KMS-11 (cell line): Measurements from ENCODE around the gene KLHL25.

Experiments used
- H2AFZ ChIP-seq: fragments of 200-600 bp; sonication (generic); 2 replicates; pipeline ENCODE4 v1.6.1; 2016; ENCODE audit warnings: antibody characterized with exemption, mixed run types, low read depth
- H3K27ac ChIP-seq: fragments of 200-600 bp; sonication (generic); 2 replicates; pipeline ENCODE4 v1.6.1; 2016; ENCODE audit warnings: mild to moderate bottlenecking, mixed run types
- H3K27me3 ChIP-seq: fragments of 200-600 bp; sonication (generic); 2 replicates; pipeline ENCODE4 v1.6.1; 2017; ENCODE audit warnings: mild to moderate bottlenecking, low read depth, mixed run types, moderate library complexity; ENCODE audit not compliant: insufficient read depth
- H3K36me3 ChIP-seq: fragments of 200-600 bp; sonication (generic); 2 replicates; pipeline ENCODE4 v1.6.1; 2017; ENCODE audit warnings: mild to moderate bottlenecking, mixed run types; ENCODE audit not compliant: insufficient read depth
- H3K4me1 ChIP-seq: fragments of 200-600 bp; sonication (generic); 2 replicates; pipeline ENCODE4 v1.6.1; 2016; ENCODE audit warnings: mild to moderate bottlenecking, low read depth, mixed run types; ENCODE audit not compliant: poor library complexity, severe bottlenecking
- H3K4me2 ChIP-seq: fragments of 200-600 bp; sonication (generic); 2 replicates; pipeline ENCODE4 v1.7.0; 2016; ENCODE audit warnings: mild to moderate bottlenecking, mixed run types
- H3K4me3 ChIP-seq: fragments of 200-600 bp; sonication (generic); IDR thresholded peaks from 2 replicates; pipeline ENCODE4 v1.6.1; 2017; ENCODE audit warnings: low read depth, low read length, mixed read lengths; ENCODE audit not compliant: insufficient read depth
- H3K79me2 ChIP-seq: fragments of 200-600 bp; sonication (generic); 2 replicates; pipeline ENCODE4 v1.6.1; 2016; ENCODE audit warnings: low read depth, mixed run types; ENCODE audit not compliant: insufficient read depth
- H3K9ac ChIP-seq: fragments of 200-600 bp; sonication (generic); 2 replicates; pipeline ENCODE4 v1.6.1; 2016; ENCODE audit warnings: mild to moderate bottlenecking, mixed run types
- H4K20me1 ChIP-seq: fragments of 200-600 bp; sonication (generic); 2 replicates; pipeline ENCODE4 v1.6.1; 2016; ENCODE audit warnings: mild to moderate bottlenecking, mixed run types; ENCODE audit not compliant: insufficient read depth
- TF ChIP-seq, protein P1 (sequence below): fragments of 200-600 bp; sonication (generic); conservative IDR thresholded peaks from 2 replicates; pipeline ENCODE4 v1.6.1; 2017; ENCODE audit warnings: low read depth, mild to moderate bottlenecking, antibody characterized with exemption, low read length, moderate library complexity, mixed read lengths

KLHL25 gene

DNA sequence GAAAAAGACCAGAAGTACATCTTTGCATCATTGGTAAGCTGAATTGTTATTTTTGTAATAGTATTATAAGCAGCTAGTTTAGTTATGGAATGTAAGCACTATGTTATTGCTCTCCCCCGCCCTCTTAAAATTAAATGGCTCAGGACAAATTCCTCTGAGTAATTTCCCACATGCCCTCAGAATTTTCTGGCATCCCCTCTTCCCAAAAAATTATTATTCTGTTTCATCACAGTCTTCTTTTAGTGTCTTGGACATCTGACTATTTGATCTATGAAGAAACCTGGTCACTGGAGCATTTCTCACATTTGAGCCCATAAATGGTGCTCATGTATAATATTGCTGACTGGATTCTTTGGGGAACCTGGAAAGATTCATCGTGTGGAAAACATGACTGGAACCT is 68.3 kb downstream of the KLHL25 start:
- Histone ChIP-seq H2AFZ (no peak overlapping the region), H3K27me3 (no peaks in the 10 kb centered on the region), H3K4me1 (peaks cover 6% of the 10 kb centered on the region), H3K36me3 (no peaks in the 10 kb centered on the region), H3K4me3 (no peak overlapping the region), H3K79me2 (no peaks in the 10 kb centered on the region), H4K20me1 (no peaks in the 10 kb centered on the region), H3K27ac (no peak overlapping the region), H3K9ac (no peak overlapping the region), H3K4me2 (no peak overlapping the region)
- TF ChIP-seq, protein P1, sequence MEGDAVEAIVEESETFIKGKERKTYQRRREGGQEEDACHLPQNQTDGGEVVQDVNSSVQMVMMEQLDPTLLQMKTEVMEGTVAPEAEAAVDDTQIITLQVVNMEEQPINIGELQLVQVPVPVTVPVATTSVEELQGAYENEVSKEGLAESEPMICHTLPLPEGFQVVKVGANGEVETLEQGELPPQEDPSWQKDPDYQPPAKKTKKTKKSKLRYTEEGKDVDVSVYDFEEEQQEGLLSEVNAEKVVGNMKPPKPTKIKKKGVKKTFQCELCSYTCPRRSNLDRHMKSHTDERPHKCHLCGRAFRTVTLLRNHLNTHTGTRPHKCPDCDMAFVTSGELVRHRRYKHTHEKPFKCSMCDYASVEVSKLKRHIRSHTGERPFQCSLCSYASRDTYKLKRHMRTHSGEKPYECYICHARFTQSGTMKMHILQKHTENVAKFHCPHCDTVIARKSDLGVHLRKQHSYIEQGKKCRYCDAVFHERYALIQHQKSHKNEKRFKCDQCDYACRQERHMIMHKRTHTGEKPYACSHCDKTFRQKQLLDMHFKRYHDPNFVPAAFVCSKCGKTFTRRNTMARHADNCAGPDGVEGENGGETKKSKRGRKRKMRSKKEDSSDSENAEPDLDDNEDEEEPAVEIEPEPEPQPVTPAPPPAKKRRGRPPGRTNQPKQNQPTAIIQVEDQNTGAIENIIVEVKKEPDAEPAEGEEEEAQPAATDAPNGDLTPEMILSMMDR = no peak

DNA sequence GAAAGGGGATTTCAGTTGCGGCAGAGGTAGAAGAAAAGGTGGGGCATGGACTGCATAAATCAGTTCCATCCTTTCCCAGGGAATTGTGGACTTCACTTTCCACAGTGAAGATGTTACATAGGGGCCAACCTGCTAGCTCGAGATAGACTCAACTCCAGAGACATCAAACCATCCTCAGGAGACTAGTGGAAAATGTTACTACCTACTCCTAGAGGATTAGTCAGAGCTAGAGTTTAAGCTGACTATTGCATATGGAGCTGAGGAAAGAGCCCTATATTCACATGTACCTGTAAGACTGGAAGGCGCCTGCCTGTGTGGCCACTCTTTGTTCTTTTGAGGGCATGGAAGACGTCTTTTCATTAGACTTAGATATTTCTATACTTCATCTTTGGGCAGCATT is 69.2 kb downstream of the KLHL25 start:
- Histone ChIP-seq H3K9ac (no peak overlapping the region), H3K27ac (no peak overlapping the region), H3K4me3 (no peak overlapping the region), H3K36me3 (no peaks in the 10 kb centered on the region), H3K4me1 (peaks cover 6% of the 10 kb centered on the region), H3K79me2 (no peaks in the 10 kb centered on the region), H2AFZ (no peak overlapping the region), H3K27me3 (no peaks in the 10 kb centered on the region), H3K4me2 (no peak overlapping the region), H4K20me1 (no peaks in the 10 kb centered on the region)
- TF ChIP-seq, protein P1 = no peak

DNA sequence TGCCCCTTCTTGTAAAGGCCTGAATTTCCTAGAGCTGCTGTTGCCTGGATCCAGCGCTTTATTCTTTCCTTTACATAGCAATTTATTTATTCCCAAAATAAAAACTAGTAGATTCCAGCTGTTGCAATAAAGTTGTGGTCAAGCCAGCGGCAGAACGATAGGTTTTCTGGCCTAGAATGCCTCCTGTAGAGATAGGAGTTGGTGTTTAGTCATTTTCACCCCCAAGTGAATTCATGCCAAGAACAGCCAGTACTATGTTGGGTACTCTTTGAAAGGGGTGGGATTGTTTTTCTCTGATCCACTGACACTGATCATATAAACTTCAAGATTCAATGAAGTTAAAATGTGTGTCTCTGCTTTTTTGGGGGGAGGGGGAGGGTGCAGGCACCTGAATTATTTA is 69.7 kb downstream of the KLHL25 start:
- Histone ChIP-seq H3K9ac (no peak overlapping the region), H4K20me1 (no peaks in the 10 kb centered on the region), H3K27ac (no peak overlapping the region), H3K4me2 (no peak overlapping the region), H3K4me1 (peaks cover under 1% of the 10 kb centered on the region), H3K27me3 (no peaks in the 10 kb centered on the region), H2AFZ (no peak overlapping the region), H3K36me3 (no peaks in the 10 kb centered on the region), H3K4me3 (no peak overlapping the region), H3K79me2 (no peaks in the 10 kb centered on the region)
- TF ChIP-seq, protein P1 = no peak

DNA sequence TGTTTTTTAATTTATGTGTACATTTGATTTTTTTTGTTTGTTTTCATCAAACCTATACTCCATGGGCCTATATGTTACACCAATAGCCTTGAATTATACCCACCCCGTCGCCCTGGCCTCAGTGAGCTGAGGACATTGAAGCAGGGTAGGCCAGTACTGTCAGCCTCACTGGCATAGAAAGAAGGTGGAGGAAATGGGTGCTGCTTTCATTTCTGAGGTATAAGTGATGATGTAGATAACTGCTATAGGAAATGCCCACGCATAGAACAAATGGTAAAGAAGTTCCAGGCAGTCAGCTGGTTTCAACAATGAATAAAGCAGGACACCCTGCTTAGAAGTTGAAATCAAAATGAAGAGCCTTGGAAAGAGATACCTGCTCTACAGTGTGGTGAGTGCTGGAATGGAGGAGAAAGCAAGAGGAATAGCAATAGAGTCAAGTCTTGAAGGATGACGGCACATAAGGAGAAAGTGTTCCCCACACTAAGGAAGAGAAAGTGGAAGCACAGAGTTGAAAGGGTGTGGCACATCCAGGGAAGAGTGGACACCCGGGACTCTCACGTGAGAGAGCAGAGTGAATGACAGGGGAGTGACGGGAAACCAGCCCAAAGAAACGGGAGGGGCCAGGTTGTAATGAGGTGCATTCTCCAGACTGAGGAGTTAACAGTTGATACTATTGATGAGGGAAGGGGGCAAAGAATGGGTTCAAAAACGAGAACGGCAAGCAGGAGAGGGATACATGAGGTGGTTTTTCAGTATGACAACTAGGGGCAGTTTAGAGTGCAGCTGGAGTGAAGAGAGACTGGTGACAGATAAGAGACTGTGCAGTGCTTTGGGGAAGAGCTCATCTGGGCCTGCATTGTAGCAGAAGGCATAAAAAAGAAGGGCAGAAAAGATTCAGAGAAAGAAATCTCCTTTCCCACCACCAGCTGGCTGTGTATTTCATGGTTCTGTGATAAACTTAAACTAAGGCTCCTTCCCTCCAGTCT is 70.5 kb downstream of the KLHL25 start:
- Histone ChIP-seq H3K79me2 (no peaks in the 10 kb centered on the region), H3K4me1 (no peaks in the 10 kb centered on the region), H3K27ac (no peak overlapping the region), H3K27me3 (no peaks in the 10 kb centered on the region), H2AFZ (no peak overlapping the region), H3K4me2 (no peak overlapping the region), H4K20me1 (no peaks in the 10 kb centered on the region), H3K9ac (no peak overlapping the region), H3K4me3 (no peak overlapping the region), H3K36me3 (no peaks in the 10 kb centered on the region)
- TF ChIP-seq, protein P1 = no peak
